ENCODE data around the gene MEI4. TPM values are rescaled to one million over a fixed set of nuclear protein-coding genes. Genes with fewer than 3 reads are reported as not detected.
"Not testable (repeated sequence)": the region's sequence is repeated elsewhere in the genome, so short reads cannot be mapped to it uniquely, and the experiment has no call there.

MEI4 gene
- total and polyA plus RNA-seq, 2 of the 8 experiments (the other 6 are each of a cell fraction or from before 2014, with no cell fraction given): 0.05 to 0.24 TPM

DNA sequence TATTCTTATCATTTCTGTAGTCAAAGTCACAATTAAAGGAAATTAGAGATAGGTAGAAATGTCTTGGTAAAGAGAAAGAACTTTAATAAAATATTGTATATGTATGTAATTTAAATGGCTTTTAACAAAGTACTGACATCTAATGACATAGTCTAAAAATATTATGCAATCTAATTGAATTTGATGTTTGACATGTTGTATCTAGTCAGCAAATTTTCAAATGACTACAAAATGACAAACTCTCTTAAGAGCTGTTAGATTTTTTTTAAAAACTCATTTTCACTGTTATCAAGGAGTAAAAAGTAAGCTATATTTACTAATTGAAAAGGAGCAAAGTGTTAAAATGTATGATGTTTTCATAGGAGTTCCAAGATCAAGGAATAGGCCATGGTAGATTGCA lies 176.9 kb downstream of the MEI4 start (continued):
- no peak for TF ChIP-seq RFX5 (IDR thresholded peaks at IDR 0.05; ENCODE audit: borderline replicate concordance, low read depth, low read length)
- TF ChIP-seq GTF2F1 (IDR thresholded peaks at IDR 0.05; ENCODE audit: borderline replicate concordance, low read depth, low read length): no peak

DNA sequence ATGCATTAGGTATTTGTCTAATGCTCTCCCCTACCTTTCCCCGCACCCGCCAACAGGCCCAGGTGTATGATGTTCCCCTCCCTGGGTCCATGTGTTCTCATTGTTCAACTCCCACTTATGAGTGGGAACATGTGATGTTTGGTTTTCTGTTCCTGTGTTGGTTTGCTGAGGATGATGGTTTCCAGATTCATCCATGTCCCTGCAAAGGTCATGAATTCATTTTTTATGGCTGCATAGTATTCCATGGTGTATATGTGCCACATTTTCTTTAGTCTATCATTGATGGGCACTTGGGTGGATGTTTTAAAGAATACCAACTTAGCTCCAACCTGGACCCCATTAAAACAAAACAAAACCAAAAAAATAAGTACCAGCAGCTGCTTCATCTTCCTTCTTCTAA lies 180.9 kb downstream of the MEI4 start:
- H3K36me3 ChIP-seq (ENCODE audit: control insufficient read depth in 2 of 4, insufficient read depth in 4 of 4, low read length in 3 of 4); H4K91ac ChIP-seq (replicated peaks; ENCODE audit: insufficient read length, low read length); H3K9me3 ChIP-seq (ENCODE audit: insufficient read depth in 2 of 2, low read depth in 1 of 2, low read length in 1 of 2); H2BK12ac ChIP-seq (ENCODE audit: low read depth, low read length); H2BK15ac ChIP-seq (ENCODE audit: low read length); DNase-seq (ENCODE audit: low read depth in 1 of 2, low spot score in 2 of 2); H3K23ac ChIP-seq (ENCODE audit: insufficient read length); H4K5ac ChIP-seq (ENCODE audit: insufficient read length, low read depth, low read length); H3K27me3 ChIP-seq (replicated peaks in 1 of 4; ENCODE audit: control insufficient read depth in 3 of 4, extremely low read depth in 1 of 4, insufficient read depth in 3 of 4, low read length in 3 of 4); CTCF ChIA-PET (ENCODE audit: partially characterized antibody); H2BK120ac ChIP-seq (replicated peaks; ENCODE audit: low read depth, low read length); H3K4ac ChIP-seq (replicated peaks; ENCODE audit: insufficient read length, low read depth, low read length); H3K79me2 ChIP-seq (ENCODE audit: control insufficient read depth in 1 of 2, insufficient read depth in 2 of 2, low read length in 2 of 2); H3K27ac ChIP-seq (ENCODE audit: low read depth, low read length); H3K4me2 ChIP-seq (ENCODE audit: insufficient read depth in 1 of 2, low read depth in 2 of 2, low read length in 2 of 2); H3K18ac ChIP-seq (ENCODE audit: extremely low read depth, low read length); H4K20me1 ChIP-seq (replicated peaks in 1 of 2; ENCODE audit: control insufficient read depth in 1 of 2, insufficient read depth in 2 of 2, low read length in 2 of 2); H3K56ac ChIP-seq (replicated peaks; ENCODE audit: insufficient read length, low read depth, low read length); H3K23me2 ChIP-seq (ENCODE audit: low read depth, low read length); H2BK5ac ChIP-seq (ENCODE audit: low read depth, low read length); H3K4me1 ChIP-seq (replicated peaks in 1 of 4; ENCODE audit: control insufficient read depth in 3 of 4, insufficient read depth in 4 of 4, low read length in 3 of 4); POLR2A ChIA-PET (ENCODE audit: partially characterized antibody); H4K8ac ChIP-seq (ENCODE audit: extremely low read depth, insufficient read depth, low read length); H2AFZ ChIP-seq (ENCODE audit: low read length); H3K14ac ChIP-seq (ENCODE audit: insufficient read length); H3K9ac ChIP-seq (replicated peaks in 1 of 4; ENCODE audit: extremely low read depth in 1 of 4, low read depth in 3 of 4, low read length in 3 of 4); H2AK5ac ChIP-seq (ENCODE audit: low read depth, low read length); H2BK20ac ChIP-seq (ENCODE audit: low read length); H3K79me1 ChIP-seq (ENCODE audit: low read depth, low read length); FAIRE-seq; H3K4me3 ChIP-seq (ENCODE audit: extremely low read depth in 1 of 4, insufficient read depth in 2 of 4, low read depth in 3 of 4, low read length in 4 of 4): not testable (repeated sequence)
- WGBS, 2 experiments (ENCODE audit: extremely low coverage in 1 of 2, insufficient coverage in 1 of 2, insufficient read length in 1 of 2, insufficient replicate concordance in 2 of 2, low coverage in 1 of 2, low lambda C conversion rate in 2 of 2, missing lambda C conversion rate in 1 of 2): 100% methylated on average over 2 of the region's 2 CpGs; no CpG with 5 or more reads in 1 of the 2 experiments

Data from H1 (cell line).